GM21423 (cell line): ENCODE data around the gene MIPEP.
"Not testable (repeated sequence)": the region's sequence is repeated elsewhere in the genome, so short reads cannot be mapped to it uniquely, and the experiment has no call there.

Source experiments
- ATAC-seq: cut with Tn5 transposase; IDR thresholded peaks from one replicate; pipeline ENCODE4 v1.9.1; 2021; ENCODE audit warnings: mild to moderate bottlenecking, moderate library complexity; ENCODE audit not compliant: unreplicated experiment

Gene MIPEP

GRCh38 chr13:23888658-23889614 is at the start of gene MIPEP:
Gene MIPEP (minus strand): TSS chr13:23889400. CDS start chr13:23889320, 80 bp downstream.
- peak; percentile 95 for ATAC-seq

- ATAC-seq = no peak
These were observed 45.3 kb upstream of the MIPEP start for GRCh38 chr13:23934520-23934919.

GRCh38 chr13:23928985-23929384 is 39.8 kb upstream of the MIPEP start:
- no peak for ATAC-seq

GRCh38 chr13:23923031-23923430 is 33.8 kb upstream of the MIPEP start:
- ATAC-seq = no peak

- no peak for ATAC-seq
These were observed 33.1 kb upstream of the MIPEP start for GRCh38 chr13:23922005-23922932.

GRCh38 chr13:23921451-23921888 is 32.3 kb upstream of the MIPEP start:
- ATAC-seq = no peak

GRCh38 chr13:23919006-23919405 is 29.8 kb upstream of the MIPEP start:
- ATAC-seq = no peak

- no peak for ATAC-seq
These were observed 29.0 kb upstream of the MIPEP start for GRCh38 chr13:23918208-23918607.

- ATAC-seq = no peak
These were observed 26.1 kb upstream of the MIPEP start for GRCh38 chr13:23915308-23915707.

GRCh38 chr13:23912469-23912868 is 23.3 kb upstream of the MIPEP start:
- ATAC-seq = no peak

GRCh38 chr13:23909606-23910005 is 20.4 kb upstream of the MIPEP start:
- no peak for ATAC-seq

GRCh38 chr13:23905766-23906165 is 16.6 kb upstream of the MIPEP start:
- no peak for ATAC-seq

- no peak for ATAC-seq
These were observed 14.7 kb upstream of the MIPEP start for GRCh38 chr13:23903906-23904280.

GRCh38 chr13:23902975-23903905 is 14.0 kb upstream of the MIPEP start:
- no peak for ATAC-seq

- ATAC-seq = no peak
These were observed 12.2 kb upstream of the MIPEP start for GRCh38 chr13:23901365-23901764.

- no peak for ATAC-seq
These were observed 10.4 kb upstream of the MIPEP start for GRCh38 chr13:23899555-23899954.

- no peak for ATAC-seq
These were observed 8.9 kb upstream of the MIPEP start for GRCh38 chr13:23898101-23898500.

- ATAC-seq = not testable (repeated sequence)
These were observed 8.3 kb upstream of the MIPEP start, which contains the start of gene C1QTNF9B for GRCh38 chr13:23897452-23897919. Gene C1QTNF9B (minus strand): TSS chr13:23897502.

GRCh38 chr13:23894746-23895145 is 5.5 kb upstream of the MIPEP start:
- not testable (repeated sequence) for ATAC-seq

- not testable (repeated sequence) for ATAC-seq
These were observed 4.6 kb upstream of the MIPEP start for GRCh38 chr13:23893791-23894190.
